ENCODE measurements around the gene AK3.

DNA sequence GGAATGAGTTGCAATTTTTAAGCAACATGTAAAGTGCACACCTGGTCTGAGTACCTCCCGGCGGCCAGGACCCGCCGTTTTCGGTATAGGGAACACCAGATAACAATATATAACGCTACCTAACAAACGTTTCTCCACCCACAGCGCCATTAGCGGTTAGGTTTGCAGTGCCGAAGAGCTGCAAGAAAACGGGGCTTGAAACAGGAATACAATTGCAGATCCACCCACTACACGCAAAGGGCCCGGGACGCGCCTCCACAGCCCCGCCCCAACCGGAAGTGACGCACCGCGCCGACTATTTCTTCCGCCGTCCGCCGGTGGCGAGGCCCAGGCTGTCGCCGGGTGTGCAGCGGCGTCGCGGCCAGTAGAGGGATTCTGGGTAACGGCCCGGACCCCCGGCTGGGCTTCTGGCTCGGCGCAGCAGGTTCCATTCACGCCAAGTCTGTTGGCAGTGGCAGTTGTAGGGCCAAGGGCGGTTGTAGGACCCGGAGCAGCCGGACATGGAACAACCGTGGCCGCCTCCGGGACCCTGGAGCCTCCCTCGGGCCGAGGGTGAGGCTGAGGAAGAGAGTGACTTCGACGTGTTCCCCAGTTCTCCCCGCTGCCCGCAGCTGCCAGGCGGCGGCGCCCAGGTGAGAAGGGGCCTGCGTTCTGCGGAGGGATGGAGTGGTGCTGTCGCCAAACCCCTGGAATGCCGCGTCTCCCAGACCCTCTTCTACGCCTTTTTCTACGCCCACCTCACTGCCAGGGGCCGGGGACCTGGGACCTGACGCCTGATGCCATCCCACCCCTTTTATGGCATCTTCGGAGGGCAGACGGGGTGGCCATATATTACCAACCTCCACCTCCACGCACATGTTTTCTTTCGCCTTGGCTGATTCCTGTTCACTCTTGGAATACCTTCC is 61.5 kb downstream of the AK3 start, which contains the start of gene CDC37L1:
- TF ChIP-seq EZH2 (IDR thresholded peaks at IDR 0.05; ENCODE audit: insufficient read depth, low read length) = no peak
- peak; percentile 38 for TF ChIP-seq CTCF (IDR thresholded peaks at IDR 0.05; ENCODE audit: insufficient read depth, low read depth, low read length)

All from astrocyte (in vitro differentiated cells and primary cell).